Forelimb muscle (tissue), 1 donor: ENCODE data around the gene CADM2. TPM values are rescaled to one million over a fixed set of nuclear protein-coding genes. Genes with fewer than 3 reads are reported as not detected.

Experiments
- DNase-seq: peaks from one replicate; pipeline ENCODE4 v3.0.0-alpha.2; 2013; ENCODE audit warnings: low read depth
- polyA plus RNA-seq: library from polyadenylated mRNA; unstranded; fragments of 120-200 nt; gene quantifications from one replicate; pipeline ENCODE4 v1.2.1, GENCODE V29; 2013; ENCODE audit not compliant: insufficient read length

The CADM2 gene
- polyA plus RNA-seq, 1 donor: 5.8 TPM

- no peak for DNase-seq
These were observed 831.7 kb downstream of the CADM2 start for GRCh38 chr3:85790445-85791030.

GRCh38 chr3:85796140-85796539 is 837.4 kb downstream of the CADM2 start:
- no peak for DNase-seq

GRCh38 chr3:85800676-85801075 is 841.9 kb downstream of the CADM2 start:
- no peak for DNase-seq

- DNase-seq: no peak
These were observed 843.2 kb downstream of the CADM2 start for GRCh38 chr3:85801955-85802354.

GRCh38 chr3:85808755-85809154 is 850.0 kb downstream of the CADM2 start:
- no peak for DNase-seq

GRCh38 chr3:85821130-85821756 is 862.5 kb downstream of the CADM2 start:
- no peak for DNase-seq

- no peak for DNase-seq
These were observed 877.2 kb downstream of the CADM2 start for GRCh38 chr3:85835857-85836440.

- no peak for DNase-seq
These were observed 878.6 kb downstream of the CADM2 start for GRCh38 chr3:85837402-85837801.

- DNase-seq: no peak
These were observed 880.1 kb downstream of the CADM2 start for GRCh38 chr3:85838921-85839320.

- no peak for DNase-seq
These were observed 883.3 kb downstream of the CADM2 start for GRCh38 chr3:85842081-85842480.

- no peak for DNase-seq
These were observed 888.2 kb downstream of the CADM2 start for GRCh38 chr3:85846940-85847339.

GRCh38 chr3:85851071-85851470 is 892.3 kb downstream of the CADM2 start:
- DNase-seq: no peak

GRCh38 chr3:85853805-85854204 is 895.0 kb downstream of the CADM2 start:
- no peak for DNase-seq

- no peak for DNase-seq
These were observed 904.2 kb downstream of the CADM2 start for GRCh38 chr3:85862893-85863455.

GRCh38 chr3:85864896-85865295 is 906.1 kb downstream of the CADM2 start:
- DNase-seq: no peak

- no peak for DNase-seq
These were observed 908.3 kb downstream of the CADM2 start for GRCh38 chr3:85867072-85867471.

GRCh38 chr3:85875589-85875988 is 916.8 kb downstream of the CADM2 start:
- no peak for DNase-seq

- no peak for DNase-seq
These were observed 918.8 kb downstream of the CADM2 start for GRCh38 chr3:85877631-85878030.

GRCh38 chr3:85881833-85882393 is 923.1 kb downstream of the CADM2 start:
- no peak for DNase-seq

GRCh38 chr3:85890043-85890555 is 931.3 kb downstream of the CADM2 start:
- DNase-seq: no peak

- no peak for DNase-seq
These were observed 944.6 kb downstream of the CADM2 start for GRCh38 chr3:85903434-85903833.

- DNase-seq: no peak
These were observed 954.2 kb downstream of the CADM2 start for GRCh38 chr3:85912980-85913379.

GRCh38 chr3:85922374-85922773 is 963.6 kb downstream of the CADM2 start:
- no peak for DNase-seq
